NCI-H128 (cell line): ENCODE data around the gene SH3BP5L.
"Not testable (repeated sequence)": the region's sequence is repeated elsewhere in the genome, so short reads cannot be mapped to it uniquely, and the experiment has no call there.

Source experiments
- DNase-seq: peaks from one replicate; lab custom pipeline; 2025; ENCODE audit not compliant: unreplicated experiment; lab: John Stamatoyannopoulos, UW

Gene SH3BP5L

DNA sequence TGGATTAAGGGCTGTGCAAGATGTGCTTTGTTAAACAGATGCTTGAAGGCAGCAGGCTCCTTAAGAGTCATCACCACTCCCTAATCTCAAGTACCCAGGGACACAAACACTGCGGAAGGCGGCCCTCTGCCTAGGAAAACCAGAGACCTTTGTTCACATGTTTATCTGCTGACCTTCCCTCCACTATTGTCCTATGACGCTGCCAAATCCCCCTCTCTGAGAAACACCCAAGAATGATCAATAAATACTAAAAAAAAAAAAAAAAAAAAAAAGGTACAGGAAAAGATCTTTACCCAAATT is 5.0 kb upstream of the SH3BP5L start:
- DNase-seq, result not testable (repeated sequence)

DNA sequence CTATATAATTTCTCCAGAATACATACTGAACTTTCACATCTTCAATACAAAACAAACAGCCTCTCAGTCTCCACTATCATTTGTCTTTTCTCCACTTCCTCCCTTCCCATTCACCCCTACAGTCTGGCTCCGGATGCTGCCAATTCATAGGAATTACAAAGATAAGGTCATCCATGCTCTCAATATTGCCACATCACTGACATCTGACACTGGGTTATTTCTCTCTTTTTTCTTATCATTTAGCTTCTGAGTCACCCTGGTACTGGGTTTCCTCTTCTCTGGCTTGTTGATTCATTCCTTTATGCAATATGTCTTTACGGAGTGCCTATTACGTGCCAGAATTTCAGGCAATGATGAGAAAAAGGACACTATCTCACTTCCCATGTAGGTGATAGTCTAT is 3.1 kb upstream of the SH3BP5L start:
- DNase-seq, result no peak

- no peak for DNase-seq
Observed at GRCh38 chr1:248825573-248825908, 174 bp downstream of the SH3BP5L start.

DNA sequence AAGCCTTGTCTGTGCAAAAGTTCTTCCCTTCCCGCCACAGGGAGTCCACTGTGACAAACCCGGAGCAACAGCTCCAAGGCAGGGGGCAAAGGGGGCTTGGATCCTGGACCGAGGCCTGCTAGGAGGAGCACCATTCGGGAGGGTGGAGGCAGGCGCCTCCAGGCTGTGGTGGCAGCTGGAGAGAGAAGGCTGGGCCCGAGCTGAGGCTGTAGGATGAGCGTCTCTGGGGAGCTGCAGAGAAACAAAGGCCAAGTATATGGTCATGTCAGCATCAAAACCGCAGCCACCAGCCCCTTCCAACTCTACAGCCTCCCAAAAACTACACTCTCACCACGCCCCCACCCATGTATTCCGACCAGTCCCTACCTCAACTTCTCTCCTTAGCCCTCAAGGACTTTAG is 579 bp downstream of the SH3BP5L start:
- DNase-seq, result no peak

GRCh38 chr1:248824701-248825100 is 1.0 kb downstream of the SH3BP5L start:
- no peak for DNase-seq

DNA sequence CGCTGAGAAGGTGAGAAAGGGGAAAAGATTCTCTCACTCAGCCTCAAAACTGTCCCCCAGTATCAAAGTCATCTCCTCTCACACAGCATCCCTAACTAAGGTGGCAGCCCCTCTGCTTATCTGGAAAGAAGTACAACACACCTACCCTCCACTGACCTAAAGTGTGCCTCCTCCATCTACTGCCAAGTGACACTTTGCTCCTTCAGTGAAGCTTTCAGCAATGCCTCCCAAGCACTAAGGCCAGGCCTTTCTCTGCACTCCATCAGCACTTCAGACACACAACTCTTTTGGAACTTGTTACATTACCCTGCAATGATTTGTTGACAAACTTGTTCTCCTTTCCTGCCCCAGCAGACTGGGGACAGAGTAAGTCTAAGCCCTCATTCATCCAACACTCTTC is 1.4 kb downstream of the SH3BP5L start:
- no peak for DNase-seq

GRCh38 chr1:248823517-248824001 is 2.2 kb downstream of the SH3BP5L start:
- no peak for DNase-seq

DNA sequence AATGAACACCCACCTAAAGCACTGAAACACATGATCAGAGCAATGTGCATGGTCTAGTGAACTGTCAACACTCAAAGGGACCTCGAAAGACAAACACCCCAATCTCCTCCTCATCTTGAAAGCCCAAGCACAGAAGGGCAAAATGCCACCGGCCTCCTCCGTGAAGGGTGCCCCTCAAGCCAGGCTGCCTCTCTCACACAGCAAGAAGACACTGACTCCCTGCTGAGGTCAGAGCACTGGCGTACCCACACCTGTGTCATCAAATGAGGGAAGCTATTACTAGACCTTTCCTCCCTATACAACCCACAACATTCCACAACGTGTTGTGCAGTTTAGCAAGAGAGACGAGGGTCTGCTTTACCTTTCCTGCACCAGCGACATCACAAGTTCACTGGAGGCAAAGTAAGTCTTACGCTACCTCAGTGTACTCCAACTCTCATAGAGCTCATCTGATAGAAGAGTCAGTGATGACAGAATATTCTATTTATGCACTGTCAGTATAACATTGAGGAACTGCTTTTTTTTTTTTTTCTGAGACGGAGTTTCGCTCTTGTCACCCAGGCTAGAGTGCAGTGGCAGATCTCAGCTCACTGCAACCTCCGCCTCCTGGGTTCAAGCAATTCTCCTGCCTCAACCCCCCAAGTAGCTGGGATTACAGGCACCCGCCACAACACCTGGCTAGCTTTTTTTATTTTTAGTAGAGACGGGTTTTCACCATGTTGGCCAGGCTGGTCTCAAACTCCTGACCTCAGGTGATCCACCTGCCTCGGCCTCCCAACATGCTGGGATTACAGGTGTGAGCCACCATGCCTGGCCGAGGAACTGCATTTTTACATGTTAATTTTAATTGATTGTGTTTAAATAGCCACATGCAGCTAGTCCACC is 3.3 kb downstream of the SH3BP5L start:
- no peak for DNase-seq

DNA sequence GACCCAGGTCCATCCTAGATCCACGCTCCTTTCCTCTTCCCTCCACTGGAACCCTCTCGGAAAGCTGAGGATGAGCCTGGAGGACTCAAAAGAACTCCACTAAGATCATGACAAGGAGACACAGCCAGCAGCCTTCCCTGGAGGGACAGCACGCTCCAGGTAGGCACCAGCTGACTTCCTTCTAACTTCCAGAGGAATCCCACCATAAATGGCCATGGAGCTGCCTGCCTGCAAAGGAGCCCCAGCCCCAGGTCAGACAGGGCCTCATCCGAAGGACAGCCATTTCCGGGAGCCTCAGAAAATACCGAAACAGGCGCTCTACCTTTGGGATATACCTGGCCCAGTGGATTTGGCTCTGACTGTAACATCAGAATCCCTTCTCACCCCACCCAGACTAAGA is 4.1 kb downstream of the SH3BP5L start:
- no peak for DNase-seq

GRCh38 chr1:248821101-248821500 is 4.6 kb downstream of the SH3BP5L start:
- DNase-seq, result no peak

DNA sequence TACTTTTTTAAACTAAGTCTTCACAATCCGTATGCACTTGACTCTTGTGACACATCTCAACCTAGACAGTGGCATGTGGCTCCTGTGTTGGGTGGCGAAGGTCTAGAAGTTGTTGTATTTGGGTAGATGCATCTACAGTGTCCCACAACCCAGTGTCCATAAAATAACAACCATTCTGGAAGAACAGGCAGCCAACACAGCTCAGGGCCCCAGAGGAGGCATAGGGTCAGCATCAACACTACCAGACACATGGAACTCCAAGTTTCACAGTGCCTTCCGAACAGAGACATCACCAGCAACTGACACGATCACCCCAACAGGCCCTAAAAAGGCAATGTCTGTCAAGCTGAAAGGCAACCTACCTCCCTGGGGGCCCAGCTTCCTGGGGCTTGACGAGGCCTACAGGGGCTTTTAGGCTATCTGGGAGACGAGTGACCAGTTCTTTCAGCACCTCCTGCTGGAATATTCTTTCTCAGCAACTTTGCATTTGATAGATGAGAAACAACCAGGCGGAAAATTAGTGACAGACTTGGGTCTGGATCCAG is 5.6 kb downstream of the SH3BP5L start:
- no peak for DNase-seq

- no peak for DNase-seq
Observed at GRCh38 chr1:248818505-248819374, 7.0 kb downstream of the SH3BP5L start.

DNA sequence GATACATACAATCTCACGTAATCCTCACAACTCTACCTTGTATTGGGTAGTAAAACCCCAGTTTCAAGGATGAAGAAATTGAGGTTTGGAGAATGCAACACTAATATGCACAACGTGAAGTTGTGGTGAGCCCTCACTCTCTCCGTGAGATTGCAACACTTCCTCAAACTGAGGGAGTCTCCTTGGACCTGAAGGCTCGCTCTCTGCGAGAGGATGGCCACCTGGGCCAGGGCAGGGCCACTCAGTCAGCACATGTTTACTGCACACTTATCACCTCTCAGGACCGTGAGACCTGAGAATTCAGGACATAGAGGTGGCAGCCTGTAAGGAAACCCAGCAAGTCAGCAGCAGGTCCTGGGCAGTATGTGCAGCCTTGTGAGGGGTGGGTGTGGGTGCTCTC is 8.7 kb downstream of the SH3BP5L start:
- DNase-seq, result no peak

DNA sequence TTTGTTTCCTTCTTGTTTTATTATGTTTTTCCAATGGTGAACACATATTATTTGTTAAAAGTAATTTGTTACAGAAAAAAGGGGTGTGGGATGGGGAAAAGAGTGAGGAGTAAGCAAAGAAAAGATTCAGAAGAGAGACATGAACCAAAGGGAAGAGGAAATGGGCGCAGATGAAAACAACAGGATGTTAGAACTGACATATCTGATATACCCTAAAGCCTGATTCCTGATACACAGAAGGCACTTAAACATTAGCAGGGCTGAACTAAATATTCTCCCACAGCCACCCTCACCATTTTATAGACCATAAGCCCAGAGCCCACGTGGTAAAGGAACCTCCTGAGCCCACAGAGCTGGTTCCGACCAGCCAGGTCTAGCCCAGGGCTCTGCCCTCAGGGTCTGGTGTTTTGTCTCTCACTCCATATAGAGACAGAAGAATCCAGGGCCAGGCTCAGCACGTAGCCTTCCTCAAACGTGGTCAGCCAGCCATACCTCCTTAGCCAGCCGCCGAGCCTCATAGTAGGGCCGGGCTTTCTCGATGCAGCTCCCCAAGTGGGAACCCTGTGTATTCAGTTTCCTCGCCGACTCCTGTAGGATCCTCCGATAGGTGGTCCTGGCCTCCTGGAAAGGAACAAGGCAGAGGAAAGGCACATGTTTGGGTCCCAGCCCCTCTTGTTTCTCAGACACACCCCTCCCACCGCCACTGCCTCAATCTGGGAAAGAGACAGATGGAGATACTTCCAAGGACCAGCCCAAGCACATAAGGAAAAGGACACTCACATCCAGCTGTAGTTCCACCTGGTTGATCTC is 9.5 kb downstream of the SH3BP5L start:
- no peak for DNase-seq

GRCh38 chr1:248815407-248816034 is 10.2 kb downstream of the SH3BP5L start:
- DNase-seq, result no peak

DNA sequence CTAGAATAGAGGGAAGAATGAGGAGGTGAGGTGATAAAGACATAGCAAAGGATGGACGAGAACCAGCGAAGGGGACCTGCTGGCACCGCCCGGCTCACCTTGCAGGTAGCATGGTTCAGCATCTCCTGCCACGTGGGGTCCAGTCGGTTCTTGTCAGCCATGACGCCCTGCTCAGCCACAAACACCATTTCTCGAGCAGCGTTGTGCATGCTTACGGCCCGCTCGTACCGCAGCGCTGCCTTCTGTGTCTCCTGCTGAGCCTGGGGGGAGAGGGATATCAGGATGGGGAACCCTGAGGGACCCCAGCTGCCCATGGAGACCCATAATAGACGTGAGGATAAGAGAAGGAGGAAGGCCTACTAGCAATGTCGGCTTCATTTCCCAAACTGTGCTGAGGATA is 11.4 kb downstream of the SH3BP5L start:
- DNase-seq, result no peak

DNA sequence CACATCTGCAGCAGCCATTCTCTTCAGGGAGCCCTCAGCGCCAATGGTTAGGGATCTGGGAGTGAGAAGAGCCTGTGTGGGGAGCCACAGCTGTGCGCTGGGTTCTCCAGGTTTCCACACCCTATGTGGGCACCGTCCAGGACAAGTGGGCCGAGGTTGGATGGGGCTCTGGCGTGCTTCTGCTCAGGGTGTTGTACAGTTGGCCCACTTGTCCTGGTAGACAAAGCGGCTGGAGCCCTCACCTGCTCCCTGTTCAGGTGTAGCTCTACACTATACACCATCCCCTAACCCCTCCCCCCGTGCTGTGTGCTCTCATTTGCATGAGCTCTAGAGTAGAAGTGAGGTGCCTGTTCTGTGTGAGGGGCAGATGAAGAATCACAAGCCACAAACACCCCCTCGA is 12.2 kb downstream of the SH3BP5L start:
- no peak for DNase-seq

GRCh38 chr1:248812736-248813425 is 12.8 kb downstream of the SH3BP5L start:
- DNase-seq, result no peak

- no peak for DNase-seq
Observed at GRCh38 chr1:248811514-248812490, 13.9 kb downstream of the SH3BP5L start.
